Stimulated activated CD4-positive, alpha-beta T cell treated with anti-CD3 and anti-CD28 coated beads, TNF-alpha, amount 100 ng/mL, for 1 hour (primary cell): ENCODE data around the gene MT1H.
"Not testable (repeated sequence)": the region's sequence is repeated elsewhere in the genome, so short reads cannot be mapped to it uniquely, and the experiment has no call there.

ENCODE experiments used
- DNase-seq, 3 donors: peaks; one replicate each; pipeline ENCODE4 v3.0.0-alpha.2; 2020; ENCODE audit warnings: low read depth in 3 of 3, low spot score in 1 of 3

The MT1H gene

GRCh38 chr16:56717532-56717931 lies 47.9 kb downstream of the MT1H start:
- not testable (repeated sequence) for DNase-seq
